Heart left ventricle (tissue), 13 donors: ENCODE data around the gene CASP5.
"Not testable (repeated sequence)": the region's sequence is repeated elsewhere in the genome, so short reads cannot be mapped to it uniquely, and the experiment has no call there.

Experiments used
- CTCF ChIP-seq, 12 donors: fragments of 200-600 bp; sonication (generic) in 4 of 12; IDR thresholded peaks; one replicate each; pipeline versions ENCODE4 v1.5.0 to v1.8.0; 2018 to 2022; ENCODE audit warnings: antibody characterized with exemption in 12 of 12, mild to moderate bottlenecking in 5 of 12
- POLR2A ChIP-seq, 2 donors: fragments of 450-650 bp; IDR thresholded peaks; one replicate each; pipeline ENCODE4 v1.6.1; 2017; ENCODE audit warnings: antibody characterized with exemption in 2 of 2, mild to moderate bottlenecking in 2 of 2, moderate library complexity in 2 of 2
- donor health status: ischemic (EF 13 %, LVEDD 7.1; RV severe dilation, severe dysfunction).
- donor health status: DM: no; HTN: yes; CAD: no.
- donor health status: DM: no; HTN: no; CAD: no.
- donor health status: ischemic (EF 25% LVEDD 6.9; RV normal size, moderate dysfunction).
- donor health status: ischemic (EF 25% LVEDD 5.7; RV mildly dilated, moderate dysfunction).
- donor health status: ischemic (EF 35%, LVEDD 5.7; RV mildly dilated, moderate dysfunction).
- donor health status: nonischemic (EF 11% LVEDD 7.7; RV severe dilation, severe dysfunction).
- donor health status: DM: yes; HTN: yes; CAD: no.
- donor health status: PGD.
- donor health status: ischemic (EF 29% LVEDD 5.4; RV normal size, mild dysfunction).
- donor health status: nonischemic (EF 23%, LVEDD 6.1; RV moderate dilation, normal function).

GRCh38 chr11:105063245-105063941 is 40.4 kb upstream of the CASP5 start:
- TF ChIP-seq CTCF, POLR2A (IDR thresholded peaks at IDR 0.05): not testable (repeated sequence)
